NCI-H2196 treated with DMSO at 0.1 percent for 48 hours (cell line): ENCODE data around the gene TMEM222.
A peak's percentile ranks its signal among the peaks of the same experiment; 100 is the strongest.

Experiments
- DNase-seq: peaks from one replicate; lab custom pipeline; 2025; ENCODE audit not compliant: unreplicated experiment; lab: John Stamatoyannopoulos, UW

The TMEM222 gene

GRCh38 chr1:27358038-27358927 lies 36.3 kb downstream of the TMEM222 start:
- DNase-seq: no peak

GRCh38 chr1:27358928-27359313 lies 37.0 kb downstream of the TMEM222 start:
- no peak for DNase-seq

GRCh38 chr1:27359822-27360158 lies 37.8 kb downstream of the TMEM222 start:
- no peak for DNase-seq

GRCh38 chr1:27360159-27361043 lies 38.4 kb downstream of the TMEM222 start:
- DNase-seq: no peak

GRCh38 chr1:27361044-27361402 lies 39.1 kb downstream of the TMEM222 start:
- no peak for DNase-seq

- no peak for DNase-seq
Measured at GRCh38 chr1:27361553-27361952, 39.6 kb downstream of the TMEM222 start.

GRCh38 chr1:27363766-27364695 lies 42.1 kb downstream of the TMEM222 start:
- DNase-seq: no peak

GRCh38 chr1:27364696-27365371 lies 42.9 kb downstream of the TMEM222 start:
- DNase-seq: no peak

GRCh38 chr1:27365372-27366112 lies 43.6 kb downstream of the TMEM222 start:
- peak; percentile 84 for DNase-seq

GRCh38 chr1:27366113-27366410 lies 44.1 kb downstream of the TMEM222 start:
- peak; percentile 71 for DNase-seq

- DNase-seq: peak; percentile 75
Measured at GRCh38 chr1:27366411-27367159, 44.6 kb downstream of the TMEM222 start, which contains the start of gene MAP3K6. TSS of gene MAP3K6 (minus strand) at chr1:27366961. CDS start at chr1:27366597, 364 bp downstream.

- DNase-seq: no peak
Measured at GRCh38 chr1:27367160-27367650, 45.2 kb downstream of the TMEM222 start.

- no peak for DNase-seq
Measured at GRCh38 chr1:27368869-27369582, 47.1 kb downstream of the TMEM222 start.

- DNase-seq: no peak
Measured at GRCh38 chr1:27372022-27372807, 50.3 kb downstream of the TMEM222 start.

GRCh38 chr1:27372808-27373690 lies 51.1 kb downstream of the TMEM222 start:
- no peak for DNase-seq

GRCh38 chr1:27374362-27375086 lies 52.6 kb downstream of the TMEM222 start, which contains the start of gene FCN3:
TSS of gene FCN3 (minus strand) at chr1:27374824. CDS start at chr1:27374818, 6 bp downstream.
- no peak for DNase-seq
